Caco-2 (cell line): Measurements from ENCODE around the gene VIT. TPM values are rescaled to one million over a fixed set of nuclear protein-coding genes. Genes with fewer than 3 reads are reported as not detected.

Experiments used
- BruUV-seq: library from RNA; stranded (reverse); fragments of 400-500 nt; replicated peaks from 2 replicates; lab custom pipeline; 2021; lab: Mats Ljungman, UMichigan
- CTCF ChIA-PET: fragments of 300-600 bp; sonication (Branson Sonifier 250); formaldehyde crosslinking; loops from one replicate; lab custom pipeline; 2022; ENCODE audit warnings: antibody characterized with exemption; lab: Charles Lee
- POLR2A ChIA-PET: fragments of 300-600 bp; sonication (Branson Sonifier 250); formaldehyde crosslinking; loops from one replicate; lab custom pipeline; 2022; ENCODE audit warnings: antibody characterized with exemption; lab: Charles Lee
- DNase-seq, 2 experiments: peaks; one replicate each; pipeline versions ENCODE4 v3.0.0 to v3.0.0-alpha.2; 2020 to 2022
- H3K27me3 ChIP-seq: replicated peaks from 2 replicates; pipeline ENCODE4 v1.6.0; 2011; ENCODE audit warnings: low read length; ENCODE audit not compliant: control insufficient read depth, insufficient read depth
- H3K36me3 ChIP-seq: 2 replicates; pipeline ENCODE4 v1.5.1; 2011; ENCODE audit warnings: low read length; ENCODE audit not compliant: control insufficient read depth, insufficient read depth
- H3K4me1 ChIP-seq: fragments of 250-450 bp; sonication (Bioruptor Pico); 2 replicates; pipeline ENCODE4 v1.5.1; 2020; ENCODE audit warnings: mild to moderate bottlenecking
- H3K4me3 ChIP-seq: 2 replicates; pipeline ENCODE4 v1.5.1; 2011; ENCODE audit warnings: low read depth, mild to moderate bottlenecking, control low read depth, low read length
- H3K9me3 ChIP-seq: fragments of 250-450 bp; sonication (Bioruptor Pico); 2 replicates; pipeline ENCODE4 v1.5.1; 2020; ENCODE audit warnings: mild to moderate bottlenecking, moderate library complexity
- H3K27ac Mint-ChIP-seq: one replicate; pipeline ENCODE4 v1.8.0; 2022; ENCODE audit warnings: mixed read lengths; ENCODE audit not compliant: unreplicated experiment
- H3K27me3 Mint-ChIP-seq: one replicate; pipeline ENCODE4 v1.8.0; 2022; ENCODE audit warnings: mixed read lengths; ENCODE audit not compliant: insufficient read depth, unreplicated experiment
- H3K36me3 Mint-ChIP-seq: one replicate; pipeline ENCODE4 v1.8.0; 2022; ENCODE audit warnings: mild to moderate bottlenecking, mixed read lengths; ENCODE audit not compliant: insufficient read depth, unreplicated experiment
- H3K4me1 Mint-ChIP-seq: one replicate; pipeline ENCODE4 v1.8.0; 2022; ENCODE audit warnings: low read depth, mixed read lengths; ENCODE audit not compliant: unreplicated experiment
- H3K4me3 Mint-ChIP-seq: one replicate; pipeline ENCODE4 v1.8.0; 2022; ENCODE audit warnings: mild to moderate bottlenecking, moderate library complexity, mixed read lengths; ENCODE audit not compliant: unreplicated experiment
- H3K9me3 Mint-ChIP-seq: one replicate; pipeline ENCODE4 v1.8.0; 2022; ENCODE audit warnings: mixed read lengths; ENCODE audit not compliant: unreplicated experiment
- CTCF ChIP-seq, 2 experiments: fragments of 200-600 bp in 1 of 2; IDR thresholded peaks; 1 replicate in 1 of 2; 2 replicates in 1 of 2; pipeline versions ENCODE4 v1.5.1 to v1.8.0; 2011 to 2022; ENCODE audit warnings: antibody characterized with exemption in 1 of 2, control low read depth in 1 of 2, inconsistent platforms in 1 of 2, low read depth in 1 of 2, low read length in 1 of 2, mild to moderate bottlenecking in 1 of 2, moderate library complexity in 1 of 2; ENCODE audit not compliant: insufficient read depth in 1 of 2, severe bottlenecking in 1 of 2, unreplicated experiment in 1 of 2
- intact Hi-C: fragments of 100-400 bp; cut with micrococcal nuclease; formaldehyde crosslinking; loops from one replicate; pipeline ENCODE4 v1.10.0; 2022; ENCODE audit not compliant: unreplicated experiment
- total RNA-seq: library from RNA; stranded (reverse); gene quantifications from 2 replicates; pipeline ENCODE4 v1.2.3, GENCODE V29; 2022

The VIT gene
- total RNA-seq, 1 experiment from 2014 or later = 1.2 TPM

DNA sequence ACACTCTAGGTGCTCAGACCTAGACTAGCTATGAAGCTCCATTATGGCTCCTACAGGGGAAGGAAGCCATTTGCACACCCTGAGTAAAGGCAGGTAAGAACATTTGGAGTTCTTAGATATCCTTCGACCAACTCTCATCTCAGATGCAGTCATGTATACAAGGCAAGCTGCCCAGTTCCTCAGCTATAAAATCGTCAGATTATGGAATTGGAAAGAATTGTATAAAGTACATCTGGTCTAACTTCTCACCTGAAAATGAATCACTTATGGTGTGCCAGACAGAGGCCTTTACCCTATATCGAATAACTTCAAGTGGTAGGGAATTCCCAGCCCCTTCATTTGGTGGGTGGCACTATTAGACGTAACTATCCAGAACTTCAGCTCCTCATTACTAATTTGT, 79.3 kb downstream of the VIT start:
- H3K36me3 Mint-ChIP-seq = no peaks in the 10 kb centered on the region
- H3K4me3 ChIP-seq = no peak overlapping the region
- no peaks in the 10 kb centered on the region for H3K9me3 ChIP-seq
- no peaks in the 10 kb centered on the region for H3K4me1 Mint-ChIP-seq
- no peaks in the 10 kb centered on the region for H3K9me3 Mint-ChIP-seq
- intact Hi-C loops = no loop called here
- H3K27me3 ChIP-seq = no peaks in the 10 kb centered on the region
- no peak for TF ChIP-seq CTCF (IDR thresholded peaks at IDR 0.05; ENCODE audit: insufficient read depth in 1 of 2, low read depth in 1 of 2, low read length in 1 of 2, severe bottlenecking in 1 of 2, unreplicated experiment in 1 of 2)
- H3K4me1 ChIP-seq = no peaks in the 10 kb centered on the region
- POLR2A ChIA-PET = no interaction called here
- H3K36me3 ChIP-seq = no peaks in the 10 kb centered on the region
- H3K27me3 Mint-ChIP-seq = peaks cover 3% of the 10 kb centered on the region
- H3K27ac Mint-ChIP-seq = no peak overlapping the region
- CTCF ChIA-PET = interaction anchor here (0.5 to 1.0 kb wide), 2 partner anchors 10 to 878 kb away, joined by 3 read pairs; no protein-coding TSS in a partner anchor
- DNase-seq = no peak
- no peak overlapping the region for H3K4me3 Mint-ChIP-seq
- no TSS peak for BruUV-seq

GRCh38 chr2:36777272-36777671, 80.8 kb downstream of the VIT start:
- Histone ChIP-seq H3K4me1 (no peaks in the 10 kb centered on the region), H3K27me3 (no peaks in the 10 kb centered on the region), H3K4me3 (no peak overlapping the region), H3K9me3 (no peaks in the 10 kb centered on the region), H3K36me3 (no peaks in the 10 kb centered on the region)
- CTCF ChIA-PET = interaction anchor here (0.7 kb wide), 1 partner anchor 17 kb away, joined by 4 read pairs; no protein-coding TSS in a partner anchor
- no peak for TF ChIP-seq CTCF (IDR thresholded peaks at IDR 0.05; ENCODE audit: insufficient read depth in 1 of 2, low read depth in 1 of 2, low read length in 1 of 2, severe bottlenecking in 1 of 2, unreplicated experiment in 1 of 2)
- Mint-ChIP-seq H3K4me1 (no peaks in the 10 kb centered on the region), H3K36me3 (no peaks in the 10 kb centered on the region), H3K27ac (no peak overlapping the region), H3K4me3 (no peak overlapping the region), H3K9me3 (no peaks in the 10 kb centered on the region), H3K27me3 (peaks cover 3% of the 10 kb centered on the region)
- DNase-seq = no peak
- BruUV-seq = no TSS peak
- intact Hi-C loops = no loop called here
- POLR2A ChIA-PET = no interaction called here

GRCh38 chr2:36777788-36778187, 81.3 kb downstream of the VIT start:
- intact Hi-C loops = no loop called here
- BruUV-seq = no TSS peak
- DNase-seq = no peak
- H3K4me1 ChIP-seq = no peaks in the 10 kb centered on the region
- H3K27ac Mint-ChIP-seq = no peak overlapping the region
- no peaks in the 10 kb centered on the region for H3K36me3 ChIP-seq
- no peak for TF ChIP-seq CTCF (IDR thresholded peaks at IDR 0.05; ENCODE audit: insufficient read depth in 1 of 2, low read depth in 1 of 2, low read length in 1 of 2, severe bottlenecking in 1 of 2, unreplicated experiment in 1 of 2)
- no peak overlapping the region for H3K4me3 Mint-ChIP-seq
- ChIA-PET CTCF (interaction anchor here (0.7 kb wide), 1 partner anchor 17 kb away, joined by 4 read pairs; no protein-coding TSS in a partner anchor), POLR2A (no interaction called here)
- H3K9me3 Mint-ChIP-seq = no peaks in the 10 kb centered on the region
- H3K9me3 ChIP-seq = no peaks in the 10 kb centered on the region
- H3K4me1 Mint-ChIP-seq = no peaks in the 10 kb centered on the region
- H3K36me3 Mint-ChIP-seq = no peaks in the 10 kb centered on the region
- no peak overlapping the region for H3K4me3 ChIP-seq
- H3K27me3 ChIP-seq = no peaks in the 10 kb centered on the region
- H3K27me3 Mint-ChIP-seq = peaks cover 2% of the 10 kb centered on the region
